Neural cell (in vitro differentiated cells): Measurements from ENCODE around the gene ANKMY1. TPM values are rescaled to one million over a fixed set of nuclear protein-coding genes. Genes with fewer than 3 reads are reported as not detected.

Source experiments
- H2AFZ ChIP-seq: fragments of 200-600, 300-800 bp; sonication (generic), shearing (Covaris generic); 2 replicates; pipeline ENCODE4 v1.6.0; 2014; ENCODE audit warnings: low read depth, mild to moderate bottlenecking, antibody characterized with exemption, low read length, moderate library complexity
- H3F3A ChIP-seq: fragments of 200-600 bp; shearing (Covaris generic); 2 replicates; pipeline ENCODE4 v1.6.1; 2016; ENCODE audit warnings: mild to moderate bottlenecking, moderate library complexity, mixed read lengths, antibody characterized with exemption, low read length; ENCODE audit not compliant: insufficient read depth, poor library complexity, severe bottlenecking
- H3K27ac ChIP-seq: fragments of 200-600, 300-800 bp; sonication (generic), shearing (Covaris generic); 2 replicates; pipeline ENCODE4 v1.5.1; 2014; ENCODE audit warnings: mild to moderate bottlenecking, low read length, moderate library complexity
- H3K27me3 ChIP-seq: fragments of 300-800, 200-600 bp; sonication (generic), shearing (Covaris generic); 2 replicates; pipeline ENCODE4 v1.6.0; 2014; ENCODE audit warnings: mild to moderate bottlenecking, low read depth, low read length, moderate library complexity; ENCODE audit not compliant: insufficient read depth
- H3K36me3 ChIP-seq: fragments of 300-800, 200-600 bp; sonication (generic), shearing (Covaris generic); 2 replicates; pipeline ENCODE4 v1.5.1; 2014; ENCODE audit warnings: mild to moderate bottlenecking, antibody characterized with exemption, low read length, moderate library complexity; ENCODE audit not compliant: insufficient read depth
- H3K4me2 ChIP-seq: fragments of 300-800, 200-600 bp; sonication (generic), shearing (Covaris generic); 2 replicates; pipeline ENCODE4 v1.6.0; 2014; ENCODE audit warnings: mild to moderate bottlenecking, low read length
- H3K4me3 ChIP-seq: fragments of 300-800, 200-600 bp; sonication (generic), shearing (Covaris generic); 2 replicates; pipeline ENCODE4 v1.5.1; 2014; ENCODE audit warnings: mild to moderate bottlenecking, low read length, moderate library complexity
- H3K79me2 ChIP-seq: fragments of 200-600 bp; shearing (Covaris generic); replicated peaks from 2 replicates; pipeline ENCODE4 v1.6.0; 2014; ENCODE audit warnings: mild to moderate bottlenecking, low read length, moderate library complexity; ENCODE audit not compliant: insufficient read depth
- H3K9ac ChIP-seq: fragments of 300-800, 200-600 bp; sonication (generic), shearing (Covaris generic); 2 replicates; pipeline ENCODE4 v1.6.1; 2016; ENCODE audit warnings: mild to moderate bottlenecking, low read length, mixed read lengths
- H3K9me2 ChIP-seq: fragments of 200-600 bp; shearing (Covaris generic); 2 replicates; pipeline ENCODE4 v1.6.1; 2016; ENCODE audit warnings: mild to moderate bottlenecking, low read length, mixed read lengths; ENCODE audit not compliant: insufficient read depth
- H3K9me3 ChIP-seq: fragments of 200-600, 300-800 bp; sonication (generic), shearing (Covaris generic); 2 replicates; pipeline ENCODE4 v1.6.1; 2016; ENCODE audit warnings: mild to moderate bottlenecking, mixed run types, low read length, moderate library complexity, mixed read lengths
- H4K20me1 ChIP-seq: fragments of 200-600 bp; shearing (Covaris generic); 2 replicates; pipeline ENCODE4 v1.6.1; 2016; ENCODE audit warnings: mild to moderate bottlenecking, mixed run types; ENCODE audit not compliant: insufficient read depth
- EZH2 ChIP-seq: fragments of 200-600, 300-800 bp; shearing (Covaris generic), sonication (generic); IDR thresholded peaks from 2 replicates; pipeline ENCODE4 v1.6.1; 2014; ENCODE audit warnings: antibody characterized with exemption, low read length, borderline replicate concordance, mild to moderate bottlenecking; ENCODE audit not compliant: insufficient read depth, poor library complexity, severe bottlenecking
- MXI1 ChIP-seq: fragments of 450-650 bp; conservative IDR thresholded peaks from 2 replicates; pipeline ENCODE4 v1.6.1; 2014; ENCODE audit warnings: antibody characterized with exemption, mild to moderate bottlenecking; ENCODE audit not compliant: poor library complexity, severe bottlenecking
- POLR2AphosphoS5 ChIP-seq: IDR thresholded peaks from 2 replicates; pipeline ENCODE4 v1.6.1; 2012
- RAD21 ChIP-seq: fragments of 450-650 bp; conservative IDR thresholded peaks from 2 replicates; pipeline ENCODE4 v1.6.1; 2014; ENCODE audit warnings: antibody characterized with exemption, mild to moderate bottlenecking, moderate library complexity
- SMC3 ChIP-seq: fragments of 450-650 bp; conservative IDR thresholded peaks from 2 replicates; pipeline ENCODE4 v1.6.1; 2014; ENCODE audit warnings: antibody characterized with exemption, mild to moderate bottlenecking, moderate library complexity; ENCODE audit not compliant: poor library complexity
- TAF1 ChIP-seq: IDR thresholded peaks from 2 replicates; pipeline ENCODE4 v1.6.1; 2012; ENCODE audit warnings: low read depth
- polyA plus RNA-seq: library from polyadenylated mRNA; depleted of rRNA; stranded (reverse); fragments of >200 nt; gene quantifications from 2 replicates; pipeline ENCODE4 v1.2.3, GENCODE V29; 2014
- TF ChIP-seq, protein P1 (sequence below): IDR thresholded peaks from 2 replicates; pipeline ENCODE4 v1.6.1; 2012; ENCODE audit warnings: borderline replicate concordance
- TF ChIP-seq, protein P2 (sequence below): fragments of 450-650 bp; IDR thresholded peaks from 2 replicates; pipeline ENCODE4 v1.5.1; 2014; ENCODE audit warnings: antibody characterized with exemption, mild to moderate bottlenecking, moderate library complexity; ENCODE audit not compliant: poor library complexity, severe bottlenecking

ANKMY1 gene
- polyA plus RNA-seq, 1 donor from 2014 or later: 6.6 TPM

DNA sequence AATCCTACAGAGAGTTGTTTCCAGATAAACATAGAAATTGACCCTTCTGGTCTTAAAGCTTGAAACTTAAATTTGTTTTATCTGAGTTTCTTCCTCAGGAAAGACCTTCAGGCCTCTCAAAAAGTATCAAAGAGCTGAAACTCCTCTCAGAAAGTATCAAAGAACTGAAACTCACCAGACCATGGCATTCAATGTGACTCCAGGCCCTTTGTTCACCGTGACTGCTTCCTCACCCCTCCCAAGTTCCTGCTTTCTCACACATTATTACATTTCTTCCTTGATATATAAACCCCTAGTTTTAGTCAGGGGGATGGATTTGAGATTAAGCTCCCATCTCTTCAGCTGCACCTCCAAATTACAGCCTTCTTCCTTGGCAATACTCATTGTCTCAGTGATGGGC lies 6.0 kb downstream of the ANKMY1 start:
- no peaks in the 10 kb centered on the region for H3K9me3 ChIP-seq
- H3F3A ChIP-seq: no peaks in the 10 kb centered on the region
- H3K4me2 ChIP-seq: no peak overlapping the region
- TF ChIP-seq, protein P1, sequence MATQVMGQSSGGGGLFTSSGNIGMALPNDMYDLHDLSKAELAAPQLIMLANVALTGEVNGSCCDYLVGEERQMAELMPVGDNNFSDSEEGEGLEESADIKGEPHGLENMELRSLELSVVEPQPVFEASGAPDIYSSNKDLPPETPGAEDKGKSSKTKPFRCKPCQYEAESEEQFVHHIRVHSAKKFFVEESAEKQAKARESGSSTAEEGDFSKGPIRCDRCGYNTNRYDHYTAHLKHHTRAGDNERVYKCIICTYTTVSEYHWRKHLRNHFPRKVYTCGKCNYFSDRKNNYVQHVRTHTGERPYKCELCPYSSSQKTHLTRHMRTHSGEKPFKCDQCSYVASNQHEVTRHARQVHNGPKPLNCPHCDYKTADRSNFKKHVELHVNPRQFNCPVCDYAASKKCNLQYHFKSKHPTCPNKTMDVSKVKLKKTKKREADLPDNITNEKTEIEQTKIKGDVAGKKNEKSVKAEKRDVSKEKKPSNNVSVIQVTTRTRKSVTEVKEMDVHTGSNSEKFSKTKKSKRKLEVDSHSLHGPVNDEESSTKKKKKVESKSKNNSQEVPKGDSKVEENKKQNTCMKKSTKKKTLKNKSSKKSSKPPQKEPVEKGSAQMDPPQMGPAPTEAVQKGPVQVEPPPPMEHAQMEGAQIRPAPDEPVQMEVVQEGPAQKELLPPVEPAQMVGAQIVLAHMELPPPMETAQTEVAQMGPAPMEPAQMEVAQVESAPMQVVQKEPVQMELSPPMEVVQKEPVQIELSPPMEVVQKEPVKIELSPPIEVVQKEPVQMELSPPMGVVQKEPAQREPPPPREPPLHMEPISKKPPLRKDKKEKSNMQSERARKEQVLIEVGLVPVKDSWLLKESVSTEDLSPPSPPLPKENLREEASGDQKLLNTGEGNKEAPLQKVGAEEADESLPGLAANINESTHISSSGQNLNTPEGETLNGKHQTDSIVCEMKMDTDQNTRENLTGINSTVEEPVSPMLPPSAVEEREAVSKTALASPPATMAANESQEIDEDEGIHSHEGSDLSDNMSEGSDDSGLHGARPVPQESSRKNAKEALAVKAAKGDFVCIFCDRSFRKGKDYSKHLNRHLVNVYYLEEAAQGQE: no peak
- no peak for TF ChIP-seq POLR2AphosphoS5
- no peak for TF ChIP-seq SMC3
- no peak for TF ChIP-seq RAD21
- TF ChIP-seq, protein P2, sequence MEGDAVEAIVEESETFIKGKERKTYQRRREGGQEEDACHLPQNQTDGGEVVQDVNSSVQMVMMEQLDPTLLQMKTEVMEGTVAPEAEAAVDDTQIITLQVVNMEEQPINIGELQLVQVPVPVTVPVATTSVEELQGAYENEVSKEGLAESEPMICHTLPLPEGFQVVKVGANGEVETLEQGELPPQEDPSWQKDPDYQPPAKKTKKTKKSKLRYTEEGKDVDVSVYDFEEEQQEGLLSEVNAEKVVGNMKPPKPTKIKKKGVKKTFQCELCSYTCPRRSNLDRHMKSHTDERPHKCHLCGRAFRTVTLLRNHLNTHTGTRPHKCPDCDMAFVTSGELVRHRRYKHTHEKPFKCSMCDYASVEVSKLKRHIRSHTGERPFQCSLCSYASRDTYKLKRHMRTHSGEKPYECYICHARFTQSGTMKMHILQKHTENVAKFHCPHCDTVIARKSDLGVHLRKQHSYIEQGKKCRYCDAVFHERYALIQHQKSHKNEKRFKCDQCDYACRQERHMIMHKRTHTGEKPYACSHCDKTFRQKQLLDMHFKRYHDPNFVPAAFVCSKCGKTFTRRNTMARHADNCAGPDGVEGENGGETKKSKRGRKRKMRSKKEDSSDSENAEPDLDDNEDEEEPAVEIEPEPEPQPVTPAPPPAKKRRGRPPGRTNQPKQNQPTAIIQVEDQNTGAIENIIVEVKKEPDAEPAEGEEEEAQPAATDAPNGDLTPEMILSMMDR: no peak
- TF ChIP-seq EZH2: no peak
- H3K79me2 ChIP-seq: no peaks in the 10 kb centered on the region
- no peaks in the 10 kb centered on the region for H4K20me1 ChIP-seq
- no peak overlapping the region for H3K27ac ChIP-seq
- H3K36me3 ChIP-seq: no peaks in the 10 kb centered on the region
- H2AFZ ChIP-seq: no peak overlapping the region
- H3K27me3 ChIP-seq: no peaks in the 10 kb centered on the region
- H3K9ac ChIP-seq: no peak overlapping the region
- no peaks in the 10 kb centered on the region for H3K9me2 ChIP-seq
- no peak overlapping the region for H3K4me3 ChIP-seq

DNA sequence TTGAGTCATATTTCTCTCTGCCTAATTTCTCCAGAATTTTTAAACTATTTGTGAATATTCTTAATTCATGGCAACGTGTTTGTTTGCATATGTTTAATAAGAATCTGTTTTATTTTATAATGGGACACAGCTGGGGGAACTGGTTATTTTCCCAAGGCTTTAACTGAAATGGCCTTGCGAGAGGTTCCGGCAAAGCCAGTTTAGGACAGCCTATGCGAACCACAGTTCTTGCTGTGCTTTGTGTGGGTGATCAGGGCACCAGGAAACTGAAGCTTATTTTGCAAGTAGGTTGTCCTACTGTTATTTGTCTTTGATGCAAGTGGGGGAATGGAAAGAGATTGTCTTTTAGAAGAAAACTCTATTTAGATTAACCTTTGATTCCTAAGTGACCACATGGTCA lies 6.5 kb downstream of the ANKMY1 start:
- H3F3A ChIP-seq: no peaks in the 10 kb centered on the region
- TF ChIP-seq RAD21 (no peak), TAF1 (no peak), MXI1 (no peak), POLR2AphosphoS5 (no peak)
- TF ChIP-seq, protein P1: no peak
- TF ChIP-seq, protein P2: no peak
- no peaks in the 10 kb centered on the region for H3K27me3 ChIP-seq

More for the DNA sequence above, 6.5 kb downstream of the ANKMY1 start:
- Histone ChIP-seq H3K4me2 (no peak overlapping the region), H3K9me2 (no peaks in the 10 kb centered on the region), H3K36me3 (no peaks in the 10 kb centered on the region), H3K79me2 (no peaks in the 10 kb centered on the region), H3K9ac (no peak overlapping the region), H2AFZ (no peak overlapping the region), H3K4me3 (no peak overlapping the region), H3K9me3 (no peaks in the 10 kb centered on the region), H3K27ac (no peak overlapping the region), H4K20me1 (no peaks in the 10 kb centered on the region)
